GM19372 (cell line): ENCODE data around the gene TBC1D22A.

ENCODE experiments used
- ATAC-seq: cut with Tn5 transposase; IDR thresholded peaks from one replicate; pipeline ENCODE4 v1.9.1; 2021; ENCODE audit warnings: mild to moderate bottlenecking, low read depth, moderate library complexity; ENCODE audit not compliant: unreplicated experiment

TBC1D22A gene

DNA sequence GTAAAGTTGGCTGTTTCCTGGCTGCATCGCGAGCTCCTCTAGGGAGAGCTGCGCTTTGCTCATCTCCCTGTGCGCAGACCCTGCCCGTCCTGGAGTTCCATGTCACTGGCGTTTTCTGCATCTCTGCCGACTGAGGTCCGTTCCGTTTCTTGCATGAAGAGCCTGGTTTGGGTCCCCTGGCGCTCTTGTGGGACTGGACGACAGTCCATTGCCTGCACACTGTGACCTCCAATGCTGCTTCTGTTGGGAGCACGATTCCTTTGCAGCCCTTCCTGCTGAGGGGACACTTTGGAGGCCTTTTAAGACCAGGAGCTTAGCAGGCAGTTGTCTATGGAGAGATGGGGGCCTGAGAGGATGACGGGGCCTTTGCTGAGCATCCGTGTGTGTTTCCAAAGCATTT is 90.3 kb downstream of the TBC1D22A start:
- no peak for ATAC-seq

DNA sequence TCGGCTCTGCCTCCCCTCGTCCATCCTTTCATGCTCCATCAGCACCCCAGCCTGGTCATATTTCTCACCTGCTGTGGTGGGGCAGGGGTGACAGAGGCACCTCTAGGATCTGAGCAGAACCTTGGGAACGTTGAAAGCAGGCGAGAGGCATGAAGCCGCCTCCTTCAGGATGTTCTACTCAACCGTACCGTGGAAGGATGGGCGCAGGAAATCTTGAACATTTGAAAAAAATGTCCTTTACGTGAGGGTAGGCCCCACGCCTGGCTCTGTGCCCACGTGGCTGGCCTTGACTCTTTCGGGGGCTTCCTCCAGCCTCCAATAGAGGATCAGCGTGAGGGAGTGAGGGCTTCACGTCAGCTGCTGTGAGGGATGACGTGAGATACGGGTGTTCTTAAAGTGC is 90.7 kb downstream of the TBC1D22A start:
- ATAC-seq, result no peak

DNA sequence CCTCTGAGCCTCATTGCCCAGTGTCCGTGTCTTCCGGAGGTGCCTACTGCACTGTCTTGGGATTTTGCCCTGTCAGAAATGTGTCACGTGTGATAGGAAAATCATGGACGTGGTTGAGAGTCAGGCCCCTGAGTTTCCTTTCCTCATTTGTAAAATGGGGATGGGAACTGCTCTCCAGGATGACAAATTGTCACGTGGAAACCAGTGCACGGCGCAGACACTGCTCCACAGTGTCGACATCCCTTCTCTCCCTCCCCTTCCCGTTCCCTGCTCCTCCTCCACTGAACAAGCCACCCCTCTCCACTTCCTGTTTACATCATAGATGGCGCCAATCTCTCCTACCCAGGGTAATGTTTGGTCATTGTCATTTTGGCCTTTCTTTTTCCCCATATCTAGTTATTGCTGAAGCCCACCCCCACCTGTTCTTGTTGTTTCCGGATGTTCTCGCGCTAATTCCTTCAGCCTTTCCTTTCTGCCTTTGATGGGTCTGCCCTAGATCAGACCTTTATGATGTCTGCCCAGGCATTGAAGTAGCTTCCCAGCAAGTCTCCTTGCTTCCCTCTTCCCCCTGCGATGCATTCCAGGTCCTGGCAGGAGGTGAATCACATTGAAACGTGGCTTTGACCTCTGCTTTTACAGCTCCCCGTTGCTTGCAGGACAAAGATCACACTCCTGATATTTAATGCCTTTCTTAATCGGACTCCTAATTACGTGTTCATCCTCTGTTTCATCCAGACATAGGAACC is 91.8 kb downstream of the TBC1D22A start:
- no peak for ATAC-seq

DNA sequence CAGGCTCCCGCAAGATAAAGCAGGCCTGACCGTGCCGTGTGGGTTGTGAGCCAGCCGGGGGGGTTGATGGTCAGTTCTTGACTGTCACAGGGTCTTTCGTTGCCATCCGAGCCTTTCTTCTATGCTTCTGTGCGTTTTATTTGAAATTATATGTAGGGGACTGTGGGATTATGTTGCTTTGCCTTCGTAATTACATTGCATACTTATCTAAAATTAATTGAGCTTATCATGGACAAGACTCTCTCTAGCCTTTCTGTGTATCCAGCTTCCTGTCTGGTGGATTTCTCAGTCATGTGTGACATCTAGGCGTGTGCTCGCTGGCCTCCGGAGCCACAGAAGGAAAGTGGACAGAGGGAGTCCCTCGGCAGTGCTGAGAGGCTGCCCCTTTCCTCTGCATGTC is 93.2 kb downstream of the TBC1D22A start:
- no peak for ATAC-seq

DNA sequence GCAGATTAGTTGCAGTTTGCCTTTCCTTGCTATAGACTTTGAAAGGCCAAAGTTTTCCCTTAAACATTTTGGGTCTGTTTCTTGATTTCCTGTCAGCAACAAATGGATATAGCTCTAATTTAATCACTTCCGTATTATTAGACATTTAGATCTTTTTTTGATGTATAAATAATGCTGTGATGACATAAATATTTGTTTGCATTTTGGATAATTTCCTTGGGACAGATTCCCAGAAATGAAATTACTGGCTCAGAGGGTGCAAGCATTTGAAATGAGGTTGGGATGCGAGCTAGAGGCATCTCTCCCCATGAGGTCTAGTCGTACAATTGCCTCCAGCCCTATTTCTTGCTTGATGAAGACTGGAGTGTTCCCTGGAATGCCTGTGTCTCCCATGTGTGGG is 94.2 kb downstream of the TBC1D22A start:
- no peak for ATAC-seq

DNA sequence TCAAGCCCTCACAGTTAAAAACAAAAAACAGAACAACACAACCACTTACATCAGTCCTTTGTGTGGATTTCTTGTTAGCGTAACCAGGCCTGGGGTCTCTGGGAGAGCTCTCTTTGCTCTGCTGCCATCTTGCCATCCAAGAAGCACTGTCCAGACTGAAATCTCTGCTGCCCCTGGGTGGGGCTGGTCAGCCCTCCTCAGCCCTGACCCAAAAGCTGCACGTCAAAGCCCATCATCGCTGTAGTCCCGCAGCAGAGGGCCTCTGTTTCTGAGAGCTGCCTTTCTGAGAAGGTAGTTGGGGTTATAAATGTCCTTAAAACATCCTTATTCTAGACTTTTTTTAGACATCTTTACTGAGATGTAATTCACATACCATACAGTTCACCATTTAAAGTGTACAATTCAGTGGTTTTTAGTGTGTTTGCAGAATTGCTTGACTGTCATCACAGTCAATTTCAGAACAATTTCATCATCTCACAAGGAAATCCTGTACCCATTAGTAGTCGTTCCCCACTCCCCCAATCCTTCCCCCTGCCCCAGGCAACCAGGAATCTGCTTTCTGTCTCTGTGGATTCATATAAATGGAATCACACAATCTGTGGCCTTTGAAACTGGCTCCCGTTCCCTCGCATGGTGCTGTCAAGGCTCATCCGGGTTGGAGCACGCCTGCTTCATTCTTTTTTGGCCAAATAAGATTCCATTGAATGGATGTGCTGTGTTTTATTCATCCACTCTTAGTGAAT is 94.9 kb downstream of the TBC1D22A start:
- no peak for ATAC-seq

DNA sequence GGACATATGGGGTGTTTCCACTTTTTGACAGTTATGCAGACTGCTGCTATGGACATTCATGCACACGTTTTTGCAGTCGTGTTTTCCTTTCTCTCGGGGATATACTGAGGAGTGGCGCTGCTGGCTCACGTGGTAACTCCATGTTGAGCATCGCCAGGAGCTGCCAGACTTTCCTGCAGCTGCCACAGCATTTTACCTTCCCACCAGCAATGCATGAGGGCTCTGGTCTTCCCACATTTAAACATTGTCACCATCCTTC is 95.4 kb downstream of the TBC1D22A start:
- no peak for ATAC-seq

DNA sequence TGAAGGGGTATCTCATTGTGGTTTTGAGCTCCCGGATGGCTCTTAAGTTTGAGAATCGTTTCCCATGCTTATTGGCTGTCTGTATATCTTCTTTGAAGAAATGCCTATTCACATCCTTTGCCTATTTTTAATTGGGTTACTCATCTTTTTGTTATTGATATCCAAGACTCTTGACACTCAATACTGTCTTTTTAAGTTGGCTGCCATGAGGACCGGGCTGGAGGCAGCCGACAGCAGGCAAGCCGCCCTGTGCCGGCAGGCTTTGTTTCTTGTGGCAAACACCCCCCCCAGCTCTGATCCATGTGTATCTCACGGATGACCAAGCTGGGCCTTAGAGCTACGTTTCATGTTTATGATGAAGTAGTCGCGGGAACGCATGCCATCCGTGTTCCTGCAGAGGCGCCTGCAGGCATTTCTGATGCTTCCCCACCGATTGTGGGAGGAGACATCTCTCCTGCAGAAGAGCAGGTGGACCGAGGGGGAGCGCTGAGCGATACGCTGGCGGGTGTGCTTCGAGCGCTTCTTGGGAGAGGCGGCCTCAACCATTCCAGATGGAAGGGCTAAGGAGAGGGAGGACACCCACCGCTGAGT is 95.8 kb downstream of the TBC1D22A start:
- no peak for ATAC-seq

DNA sequence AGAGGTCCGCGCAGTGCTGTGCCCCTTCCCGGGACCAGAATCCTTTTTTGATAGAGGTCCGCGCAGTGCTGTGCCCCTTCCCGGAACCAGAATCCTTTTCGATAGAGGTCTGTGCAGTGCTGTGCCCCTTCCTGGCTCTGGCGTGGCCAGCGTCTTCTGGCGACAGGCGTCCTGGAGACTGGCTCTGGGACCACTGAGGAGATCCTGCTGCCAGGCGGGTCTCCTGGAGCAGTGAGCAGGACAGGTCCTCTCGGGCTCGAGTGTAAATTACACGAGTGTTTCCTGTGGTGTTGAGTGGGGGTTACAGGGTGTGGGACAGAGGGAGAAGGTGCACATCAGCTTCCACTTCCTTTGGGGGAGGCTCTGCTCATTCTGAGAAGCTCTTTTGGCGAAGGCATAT is 98.1 kb downstream of the TBC1D22A start:
- no peak for ATAC-seq

DNA sequence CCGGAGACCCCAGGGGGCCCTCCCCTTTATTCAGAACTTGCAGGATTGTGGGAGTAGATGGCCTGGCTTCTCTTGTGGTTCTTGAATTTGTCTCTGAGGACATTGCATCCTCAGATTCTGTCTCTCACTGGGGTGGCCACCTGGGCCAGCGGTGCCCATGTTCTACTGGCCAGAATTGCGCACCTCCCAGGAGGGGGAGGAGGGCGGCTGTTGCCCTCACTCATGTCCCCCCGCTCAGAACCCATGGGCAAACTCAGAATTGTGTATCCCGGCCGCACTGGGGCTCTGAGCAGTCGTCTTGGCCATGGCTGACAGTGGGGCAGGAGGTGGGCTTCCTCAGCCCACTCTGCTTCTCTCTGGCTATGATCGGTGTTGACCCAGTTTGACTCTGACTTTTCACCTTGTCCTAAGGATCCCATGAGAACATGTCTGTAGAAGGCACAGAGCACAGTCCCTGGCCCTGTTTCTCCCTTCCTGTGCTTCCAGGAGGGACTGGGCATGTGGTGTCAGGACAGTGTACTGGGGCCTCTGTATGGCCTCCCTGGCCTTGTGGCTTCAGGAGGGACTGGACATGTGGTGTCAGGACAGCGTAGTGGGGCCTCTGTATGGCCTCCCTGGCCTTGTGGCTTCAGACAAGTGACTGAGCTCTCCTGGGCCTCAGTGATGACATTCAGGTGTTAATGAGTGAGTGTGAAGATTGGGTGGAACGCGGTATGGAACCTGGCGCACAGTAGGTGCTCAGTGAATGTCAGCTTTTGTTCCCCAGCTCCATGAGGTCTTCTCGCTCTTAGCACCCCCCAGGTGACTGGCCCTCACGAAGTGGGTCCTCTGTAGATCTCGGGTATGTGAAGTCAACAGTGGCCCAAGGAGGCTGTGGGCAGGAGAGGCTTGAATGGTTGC is 99.3 kb downstream of the TBC1D22A start:
- ATAC-seq, result no peak

DNA sequence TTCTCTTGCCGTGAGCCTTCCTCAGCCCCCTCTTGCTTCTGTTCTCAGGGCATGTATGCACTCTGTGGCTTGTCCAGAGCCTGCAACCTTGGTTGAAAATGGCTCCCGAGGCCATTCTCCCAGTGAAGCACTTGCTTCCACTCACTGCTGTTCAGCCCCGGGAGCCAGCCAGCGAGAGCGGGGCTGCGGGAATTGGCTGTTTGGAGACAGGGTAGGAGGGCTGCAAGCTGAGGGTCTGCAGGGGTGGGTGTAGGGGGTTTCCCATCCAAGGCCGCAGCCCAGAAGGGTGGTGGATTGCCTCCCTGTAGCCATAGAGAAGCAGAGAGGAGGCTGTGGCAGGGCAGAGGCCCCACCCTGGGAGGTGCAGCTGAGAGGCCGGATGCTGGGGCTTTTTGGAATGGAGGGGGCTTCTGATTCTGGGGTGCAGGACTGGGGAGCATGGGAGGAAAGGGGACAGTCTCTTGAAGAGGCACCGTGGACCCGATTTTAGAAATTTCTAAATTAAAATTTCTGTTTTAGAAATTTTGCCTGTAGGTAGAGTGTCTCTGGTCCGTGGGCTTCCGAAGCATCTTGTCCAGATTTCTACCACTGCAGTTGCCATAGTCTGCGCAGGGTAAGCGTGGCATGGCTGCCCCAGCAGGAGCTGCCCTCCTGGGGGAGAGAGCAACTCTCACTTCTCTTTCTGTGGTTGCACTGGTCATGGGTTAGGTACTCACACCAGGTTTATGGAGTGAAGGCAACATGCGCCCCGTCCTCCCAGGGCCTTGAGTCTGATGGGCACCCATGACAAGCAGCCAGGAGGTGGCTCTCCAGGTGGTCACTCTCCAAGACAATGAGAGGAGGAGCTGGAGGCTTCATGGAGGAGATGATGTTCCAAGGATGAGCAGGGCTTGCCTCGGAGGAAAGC is 100.2 kb downstream of the TBC1D22A start:
- no peak for ATAC-seq

DNA sequence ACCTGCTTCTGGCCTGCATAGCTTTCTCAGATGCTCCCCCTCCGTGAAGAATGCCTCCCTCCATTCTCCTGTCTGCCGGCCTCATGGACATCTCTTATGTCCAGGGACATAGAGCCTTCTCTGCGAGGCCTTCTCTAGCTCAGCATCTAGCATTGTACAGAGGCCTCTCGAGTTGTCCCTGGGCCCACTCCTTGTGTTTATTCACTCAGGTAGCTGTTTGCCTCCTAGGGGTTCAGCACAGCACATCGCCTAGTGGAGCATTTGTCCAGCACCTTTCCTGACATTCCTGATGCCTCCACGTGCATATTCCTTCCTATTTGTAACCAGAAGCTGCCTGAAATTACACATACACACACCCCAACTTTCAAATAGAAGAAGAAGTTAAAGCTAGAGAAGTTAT is 101.3 kb downstream of the TBC1D22A start:
- ATAC-seq, result no peak

DNA sequence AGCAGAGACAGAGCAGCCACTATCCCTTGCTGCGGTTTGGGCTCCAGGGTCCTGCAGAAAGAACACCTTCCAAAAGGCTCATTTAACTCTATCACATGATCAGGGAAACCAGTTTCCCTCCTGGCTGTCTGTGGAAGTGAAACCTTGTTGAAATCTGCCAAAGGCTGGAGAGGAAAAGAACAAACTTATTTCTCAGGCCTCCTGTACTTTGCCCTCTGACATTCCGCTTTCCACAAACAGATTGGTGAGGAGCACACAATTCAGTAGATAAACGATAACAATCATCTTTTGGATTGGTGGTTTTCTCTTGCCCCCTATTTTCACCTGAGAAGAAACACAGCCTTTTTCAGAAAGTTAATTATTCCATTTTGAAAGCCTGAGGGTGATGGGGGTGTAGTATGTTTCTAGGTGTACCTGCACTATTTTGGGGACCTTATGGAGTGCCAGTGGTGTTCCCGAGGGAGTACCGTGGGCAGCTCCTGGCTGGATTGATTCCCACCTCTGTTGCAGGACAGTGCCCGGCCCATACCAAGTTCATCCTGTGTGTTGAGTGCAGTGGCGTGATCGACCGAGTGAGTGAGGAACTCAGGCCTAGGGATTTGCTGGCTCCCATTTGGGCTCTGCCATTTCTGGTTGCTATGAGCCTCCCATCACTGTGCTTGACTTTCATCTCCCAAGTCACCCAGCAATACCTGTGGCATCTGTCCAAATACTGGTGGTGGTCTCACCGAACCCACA is 102.0 kb downstream of the TBC1D22A start:
- ATAC-seq, result no peak

DNA sequence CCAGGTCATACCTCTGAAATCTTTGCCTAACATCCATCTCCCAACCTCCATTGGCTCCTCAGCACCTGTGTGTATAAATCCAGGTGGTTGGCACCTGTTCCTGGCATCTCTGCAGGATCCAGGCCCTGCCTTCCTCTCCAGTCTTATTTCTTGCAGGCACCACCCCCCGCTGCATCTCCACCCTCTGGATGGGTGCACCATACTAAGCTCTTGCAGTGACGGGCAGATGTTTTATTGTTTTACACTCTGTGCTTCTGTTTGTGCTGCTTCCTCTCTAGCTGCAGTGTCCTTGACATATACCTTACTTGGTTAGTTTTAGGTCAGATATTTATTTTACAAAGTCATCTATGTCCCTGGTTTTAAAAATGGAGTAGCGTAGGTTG is 102.6 kb downstream of the TBC1D22A start:
- ATAC-seq, result no peak

DNA sequence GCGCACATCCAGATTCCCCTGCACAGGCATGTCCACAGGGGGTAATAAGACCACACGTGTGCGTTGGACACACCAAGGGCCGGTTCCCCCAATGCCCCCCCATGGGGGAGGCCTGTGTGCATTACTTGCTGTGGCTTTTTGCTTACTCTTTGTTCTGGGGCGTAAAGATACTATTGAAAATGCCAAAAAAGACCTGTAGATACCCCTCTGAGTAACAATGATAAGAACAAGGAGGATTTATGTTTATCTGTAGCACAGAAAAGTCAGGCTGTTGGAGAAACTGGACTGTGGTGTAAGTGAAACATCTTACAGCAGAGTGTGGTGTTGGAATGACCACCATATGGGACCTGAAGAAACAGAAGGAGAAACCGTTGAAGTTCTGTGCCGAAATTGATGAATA is 103.2 kb downstream of the TBC1D22A start:
- ATAC-seq, result no peak

DNA sequence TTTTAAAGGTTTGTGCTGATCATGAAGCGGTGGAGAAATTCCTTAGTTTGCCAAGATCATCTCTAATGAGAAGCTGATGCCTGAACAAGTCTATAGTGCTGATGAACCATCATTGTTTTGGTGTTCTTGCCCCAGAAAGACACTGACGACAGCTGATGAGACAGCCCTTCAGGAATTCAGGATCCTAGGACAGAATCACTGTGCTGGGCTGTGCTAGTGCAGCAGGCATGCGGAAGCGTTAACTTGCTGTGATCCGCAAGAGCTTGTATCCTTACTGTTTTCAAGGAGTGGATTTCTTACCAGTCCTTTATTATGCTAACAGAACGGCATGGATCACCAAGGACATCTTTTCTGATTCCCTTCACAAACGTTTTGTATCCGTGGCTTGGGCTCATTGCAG is 104.1 kb downstream of the TBC1D22A start:
- no peak for ATAC-seq

DNA sequence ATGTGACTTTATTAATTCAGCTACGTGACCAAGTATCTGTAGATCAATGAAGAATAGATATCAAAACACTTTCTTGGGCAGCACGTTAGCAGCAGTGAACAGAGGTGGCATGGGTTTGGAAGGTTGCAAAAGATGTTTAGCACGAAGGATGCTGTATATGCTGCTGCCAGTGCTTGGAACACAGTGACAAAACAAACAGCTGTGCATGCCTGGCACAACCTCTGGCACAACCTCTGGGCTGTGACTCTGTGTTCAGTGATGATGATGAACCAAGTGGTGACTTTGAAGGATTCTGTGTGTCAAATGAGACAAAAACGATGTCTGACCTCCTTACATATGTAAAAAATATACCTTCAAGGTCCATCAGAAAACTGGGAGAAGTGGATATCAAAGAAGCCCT is 104.7 kb downstream of the TBC1D22A start:
- ATAC-seq, result no peak

DNA sequence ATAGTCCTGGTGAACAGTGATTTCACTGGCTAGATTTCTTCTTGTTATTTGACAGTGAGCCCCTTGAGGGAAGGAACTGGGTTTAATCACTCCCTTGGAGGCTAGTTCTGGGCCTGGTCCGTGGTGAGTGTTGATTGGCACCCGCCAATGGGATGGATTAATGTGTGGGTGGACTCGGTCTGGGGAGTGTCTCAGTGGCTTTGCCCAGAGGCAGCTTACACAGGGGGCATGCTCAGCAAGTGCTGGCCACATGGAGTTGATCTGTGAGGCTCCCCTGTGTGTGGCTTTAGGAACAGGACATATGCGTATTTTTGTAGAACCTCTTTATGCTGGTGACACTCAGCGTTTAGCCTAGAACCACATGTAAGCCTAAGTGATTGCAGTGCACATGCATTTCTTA is 106.9 kb downstream of the TBC1D22A start:
- ATAC-seq, result no peak

DNA sequence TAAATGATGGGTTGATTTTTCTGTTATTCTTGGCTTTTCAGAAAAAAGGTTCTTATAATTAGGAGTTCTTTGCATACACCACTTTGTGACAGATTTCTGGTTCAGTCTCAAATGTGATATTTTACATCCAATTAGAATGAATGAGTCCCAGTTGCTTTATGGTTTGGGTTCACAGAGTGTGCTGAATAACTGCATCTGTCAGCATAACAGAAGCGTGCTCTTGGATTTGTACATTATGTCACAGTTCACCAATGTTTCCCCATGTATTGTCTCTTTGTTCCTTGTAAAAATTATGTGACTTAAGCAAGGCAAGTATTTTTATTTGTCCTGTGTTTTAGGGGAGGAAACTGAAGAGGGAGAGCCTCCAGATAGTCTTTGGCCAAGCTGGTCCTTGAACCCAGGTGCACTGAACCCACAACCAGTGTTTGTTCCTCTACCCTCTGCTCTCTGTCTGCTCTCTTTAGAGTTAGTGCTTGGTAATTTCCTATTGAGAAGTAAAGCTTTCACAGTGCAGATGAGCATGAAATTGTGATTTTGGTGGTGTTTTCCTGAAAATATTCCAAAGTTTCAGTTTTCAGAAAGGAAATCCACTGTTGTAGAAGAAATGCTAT is 107.5 kb downstream of the TBC1D22A start:
- ATAC-seq, result no peak
